OCI-LY1 (cell line): ENCODE measurements around the gene RBBP7.

Source experiments
- EZH2 ChIP-seq: fragments of 200-600 bp; sonication (generic), shearing (Covaris generic); IDR thresholded peaks from 2 replicates; pipeline ENCODE4 v1.8.0; 2017; ENCODE audit warnings: borderline replicate concordance, mixed run types, mild to moderate bottlenecking, antibody characterized with exemption, low read length, moderate library complexity, mixed read lengths
- TF ChIP-seq, protein P1 (sequence below): fragments of 200-600 bp; sonication (generic), shearing (Covaris generic); IDR thresholded peaks from 2 replicates; pipeline ENCODE4 v1.5.1; 2017; ENCODE audit warnings: mild to moderate bottlenecking, antibody characterized with exemption, low read length, moderate library complexity, mixed read lengths

DNA sequence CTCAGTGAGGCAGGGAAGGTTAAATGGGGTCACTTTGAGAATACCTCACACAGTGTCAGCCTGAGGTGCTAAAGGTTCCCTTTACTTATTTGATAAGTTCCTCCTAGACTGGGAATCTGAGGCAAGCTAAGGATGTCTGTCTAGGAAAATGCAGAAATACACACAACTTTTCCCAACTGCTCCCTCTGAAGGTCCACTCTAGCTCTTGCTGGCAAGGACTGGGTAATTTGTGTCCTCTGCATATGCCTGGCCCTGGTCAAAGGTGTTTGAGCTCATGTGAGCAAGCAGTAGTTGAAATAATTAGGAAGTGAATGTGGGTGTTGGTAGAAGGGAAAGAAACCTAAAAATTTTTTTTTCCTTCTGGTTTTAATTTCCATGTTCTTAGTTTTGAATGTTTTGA, 62.6 kb downstream of the RBBP7 start:
- TF ChIP-seq, protein P1, sequence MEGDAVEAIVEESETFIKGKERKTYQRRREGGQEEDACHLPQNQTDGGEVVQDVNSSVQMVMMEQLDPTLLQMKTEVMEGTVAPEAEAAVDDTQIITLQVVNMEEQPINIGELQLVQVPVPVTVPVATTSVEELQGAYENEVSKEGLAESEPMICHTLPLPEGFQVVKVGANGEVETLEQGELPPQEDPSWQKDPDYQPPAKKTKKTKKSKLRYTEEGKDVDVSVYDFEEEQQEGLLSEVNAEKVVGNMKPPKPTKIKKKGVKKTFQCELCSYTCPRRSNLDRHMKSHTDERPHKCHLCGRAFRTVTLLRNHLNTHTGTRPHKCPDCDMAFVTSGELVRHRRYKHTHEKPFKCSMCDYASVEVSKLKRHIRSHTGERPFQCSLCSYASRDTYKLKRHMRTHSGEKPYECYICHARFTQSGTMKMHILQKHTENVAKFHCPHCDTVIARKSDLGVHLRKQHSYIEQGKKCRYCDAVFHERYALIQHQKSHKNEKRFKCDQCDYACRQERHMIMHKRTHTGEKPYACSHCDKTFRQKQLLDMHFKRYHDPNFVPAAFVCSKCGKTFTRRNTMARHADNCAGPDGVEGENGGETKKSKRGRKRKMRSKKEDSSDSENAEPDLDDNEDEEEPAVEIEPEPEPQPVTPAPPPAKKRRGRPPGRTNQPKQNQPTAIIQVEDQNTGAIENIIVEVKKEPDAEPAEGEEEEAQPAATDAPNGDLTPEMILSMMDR: no peak
- TF ChIP-seq EZH2: no peak
